IPS DF 4.7 (cell line): Measurements from ENCODE around the gene EN2.

ENCODE experiments used
- DNase-seq: peaks from one replicate; pipeline ENCODE4 v3.0.0-alpha.2; 2013; ENCODE audit warnings: low spot score; ENCODE audit errors: extremely low read depth

The EN2 gene

GRCh38 chr7:155450970-155451801, 6.7 kb upstream of the EN2 start:
- no peak for DNase-seq

- DNase-seq: no peak
These were observed 6.1 kb upstream of the EN2 start for GRCh38 chr7:155451840-155452239.

GRCh38 chr7:155452505-155453295, 5.2 kb upstream of the EN2 start:
- no peak for DNase-seq

GRCh38 chr7:155453296-155454182, 4.4 kb upstream of the EN2 start:
- no peak for DNase-seq

GRCh38 chr7:155454183-155455112, 3.5 kb upstream of the EN2 start:
- DNase-seq: no peak

GRCh38 chr7:155455132-155455693, 2.7 kb upstream of the EN2 start:
- DNase-seq: no peak

- DNase-seq: no peak
These were observed 1.9 kb upstream of the EN2 start for GRCh38 chr7:155455776-155456737.

GRCh38 chr7:155456738-155457543, 988 bp upstream of the EN2 start:
- DNase-seq: no peak

- DNase-seq: no peak
These were observed 302 bp upstream of the EN2 start for GRCh38 chr7:155457544-155458110.

- no peak for DNase-seq
These were observed 1.2 kb downstream of the EN2 start for GRCh38 chr7:155458878-155459699.

- DNase-seq: no peak
These were observed 2.0 kb downstream of the EN2 start for GRCh38 chr7:155459700-155460461.

GRCh38 chr7:155460926-155461613, 3.1 kb downstream of the EN2 start:
- DNase-seq: no peak

GRCh38 chr7:155461631-155462030, 3.7 kb downstream of the EN2 start:
- no peak for DNase-seq

GRCh38 chr7:155462163-155462735, 4.3 kb downstream of the EN2 start:
- no peak for DNase-seq

- DNase-seq: no peak
These were observed 5.3 kb downstream of the EN2 start for GRCh38 chr7:155463114-155463811.
